GM19438 (cell line): ENCODE results near the gene ARHGAP29.

ENCODE experiments used
- ATAC-seq: cut with Tn5 transposase; IDR thresholded peaks from one replicate; pipeline ENCODE4 v1.9.1; 2021; ENCODE audit warnings: low read depth; ENCODE audit not compliant: unreplicated experiment

The ARHGAP29 gene

DNA sequence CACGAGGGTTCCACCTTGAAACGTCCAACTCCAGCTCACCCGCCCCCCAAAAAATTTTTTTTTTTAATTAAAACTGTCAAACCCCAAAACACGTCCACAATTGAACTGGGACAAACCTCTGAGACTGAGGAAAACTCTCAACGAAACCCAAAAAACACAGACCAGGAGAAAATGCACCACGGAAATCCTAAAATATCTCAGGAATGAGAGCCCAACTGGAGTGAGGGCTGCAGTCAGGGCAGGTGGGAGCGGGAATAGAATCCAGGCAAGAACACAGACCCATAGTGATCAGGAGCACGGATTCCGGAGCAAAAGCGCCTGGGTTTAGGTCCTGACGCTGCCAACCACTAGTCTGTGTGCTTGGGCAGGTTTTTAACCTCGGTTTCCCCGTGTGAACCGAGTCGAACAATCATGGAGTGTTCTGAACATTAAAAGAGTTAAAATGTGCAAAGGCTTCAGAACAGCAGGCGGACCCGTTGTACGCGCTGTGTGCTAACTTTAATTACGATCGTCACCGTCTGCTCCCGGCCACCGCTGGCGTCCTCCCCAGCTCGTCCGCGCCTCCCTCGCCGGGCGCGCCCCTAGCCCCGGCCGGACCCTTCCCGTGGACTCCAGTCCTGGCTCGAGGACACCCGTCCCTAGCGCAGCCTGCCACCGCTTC, 624 bp downstream of the ARHGAP29 start:
- peak; percentile 20 for ATAC-seq

DNA sequence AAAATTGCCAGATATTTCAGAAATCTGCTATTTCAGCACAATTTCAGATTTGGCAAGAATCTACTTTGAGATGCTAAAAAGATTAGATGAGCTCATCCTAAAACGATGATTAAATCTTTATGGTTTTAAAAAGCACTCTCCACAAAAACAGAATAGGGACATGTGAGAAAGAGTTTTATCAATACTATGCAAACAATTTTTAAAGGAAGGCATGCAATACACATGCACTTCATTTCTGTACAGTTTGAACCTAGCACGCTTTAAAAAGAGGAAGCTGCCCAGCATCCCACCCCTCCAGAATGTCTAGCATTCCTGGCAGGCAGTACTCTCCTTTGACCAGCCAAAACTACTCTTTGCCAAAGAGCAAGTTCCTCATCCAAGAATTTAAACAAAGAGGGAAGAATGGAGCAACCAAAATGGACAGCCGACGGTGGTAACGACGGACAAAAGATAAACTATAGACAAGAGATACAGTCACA, 1.3 kb downstream of the ARHGAP29 start:
- no peak for ATAC-seq

DNA sequence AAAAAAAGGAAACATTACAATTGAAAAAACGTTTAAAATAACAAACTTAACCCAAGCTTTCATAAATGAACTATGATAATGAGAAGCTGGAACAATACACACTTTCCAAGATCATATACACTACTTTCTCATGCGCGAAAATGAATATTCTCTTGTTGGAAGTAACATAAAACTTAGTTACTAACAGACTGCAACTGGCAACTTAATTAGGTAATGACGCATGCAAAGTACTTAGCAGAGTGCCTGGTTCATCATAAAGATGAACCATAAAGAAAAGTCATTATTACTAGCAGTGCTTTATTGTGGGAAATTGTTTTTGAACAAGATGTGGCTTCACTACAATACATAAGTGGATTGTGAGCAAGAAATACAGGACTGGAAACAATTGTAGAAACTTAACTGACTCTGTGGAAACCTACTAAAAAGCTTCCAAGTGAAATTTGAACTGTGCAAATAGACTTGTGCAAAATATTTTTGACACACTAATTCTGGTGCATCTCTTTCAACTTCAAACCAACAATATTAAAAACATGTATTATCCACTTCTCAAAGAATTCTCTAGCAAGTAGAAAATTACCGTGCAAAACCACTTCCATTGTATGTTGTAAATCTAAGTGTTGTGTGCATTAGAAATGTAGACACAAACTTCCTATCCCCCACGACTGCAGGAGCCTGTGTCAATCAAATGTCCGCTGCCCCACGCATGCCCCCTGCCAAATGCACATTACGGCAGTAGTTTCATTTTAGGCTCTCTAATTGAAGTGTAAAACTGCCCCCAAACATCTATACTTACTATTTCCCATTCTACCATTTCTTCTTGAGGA, 2.0 kb downstream of the ARHGAP29 start:
- no peak for ATAC-seq

DNA sequence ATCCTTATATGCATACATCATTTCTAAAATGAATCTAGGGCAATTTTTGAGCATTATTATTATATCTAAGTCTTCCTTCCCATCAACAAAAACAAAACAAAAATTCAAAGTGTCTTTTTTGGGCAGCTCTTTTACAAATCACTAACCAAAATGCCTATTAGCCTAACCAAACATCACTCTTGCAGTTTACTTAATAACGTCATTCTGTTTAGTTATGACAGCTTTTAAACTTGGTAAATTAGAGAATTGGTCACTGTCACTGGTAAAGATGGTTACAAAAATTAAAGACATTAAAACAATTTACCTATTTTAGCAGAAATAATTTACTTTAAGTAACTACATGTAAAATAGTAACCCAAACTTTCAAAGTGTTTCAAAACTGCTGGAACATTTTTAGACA, 2.8 kb downstream of the ARHGAP29 start:
- no peak for ATAC-seq

DNA sequence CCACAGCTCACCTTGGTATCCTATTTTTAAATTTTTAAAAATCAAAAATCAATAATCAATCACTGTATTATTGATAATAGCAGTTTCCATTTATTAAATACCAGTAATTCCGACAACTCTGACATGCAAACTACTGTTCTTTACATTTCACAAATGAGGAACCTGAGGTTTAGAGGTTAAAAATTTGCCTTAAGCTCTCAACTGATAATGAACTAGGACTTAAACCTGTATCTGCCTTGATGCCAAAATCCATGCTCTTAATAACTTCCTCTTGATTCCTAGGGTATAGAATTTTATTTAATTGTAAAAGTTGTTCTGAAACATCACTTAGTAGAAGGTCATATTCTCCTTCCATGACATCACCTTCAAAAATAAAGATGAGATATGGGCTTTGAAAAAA, 5.6 kb downstream of the ARHGAP29 start:
- ATAC-seq, result no peak

DNA sequence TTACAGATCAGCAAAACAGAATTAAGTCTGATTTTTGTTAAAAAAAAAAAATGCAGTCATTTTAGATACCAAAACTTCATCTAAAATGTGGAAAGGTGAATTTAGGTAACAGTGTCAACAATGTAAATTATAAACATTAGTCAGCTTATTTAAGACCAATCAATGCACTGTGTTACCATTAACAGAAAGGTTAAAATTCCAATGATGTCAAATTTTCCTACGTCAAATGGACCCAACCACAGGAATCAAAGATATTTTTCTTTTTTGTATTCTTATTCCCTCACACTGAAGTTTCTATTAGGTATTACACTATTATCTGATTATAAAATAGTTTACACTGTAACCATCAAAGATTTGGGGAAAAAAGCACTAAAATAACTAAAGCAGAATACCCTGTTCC, 6.5 kb downstream of the ARHGAP29 start:
- no peak for ATAC-seq

DNA sequence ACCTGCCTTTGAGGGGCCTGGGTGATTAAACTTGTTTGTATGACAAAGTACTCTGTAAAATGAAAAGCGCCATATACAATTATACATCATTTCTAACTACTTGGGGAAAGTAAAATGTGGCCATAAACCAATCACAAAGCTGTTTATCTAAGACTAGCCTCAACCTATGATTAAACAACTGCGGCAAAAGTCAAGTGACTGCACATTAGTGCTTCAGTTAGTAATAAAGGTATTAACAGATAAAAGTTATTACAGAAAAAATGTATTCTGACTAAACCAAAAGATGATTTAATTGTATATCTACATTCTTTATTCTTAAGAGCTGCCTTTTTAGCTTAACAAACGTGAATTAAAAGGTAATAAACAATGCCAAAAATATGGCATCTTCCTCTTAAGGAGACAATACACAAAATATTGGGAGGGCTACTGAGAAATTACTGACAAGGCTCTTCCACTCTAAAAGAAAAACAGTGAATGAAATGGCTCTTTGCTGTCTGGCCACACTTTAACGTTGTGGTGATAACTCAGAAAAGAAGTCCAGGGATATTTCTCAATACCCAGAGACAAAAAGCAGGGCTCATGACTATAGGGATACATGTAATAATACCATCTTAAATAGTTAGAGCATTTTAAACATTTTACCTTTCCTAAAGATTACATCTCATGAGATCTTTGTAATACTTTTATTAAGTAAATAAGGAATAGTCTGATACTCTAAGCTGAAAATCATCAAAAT, 8.6 kb downstream of the ARHGAP29 start:
- no peak for ATAC-seq

DNA sequence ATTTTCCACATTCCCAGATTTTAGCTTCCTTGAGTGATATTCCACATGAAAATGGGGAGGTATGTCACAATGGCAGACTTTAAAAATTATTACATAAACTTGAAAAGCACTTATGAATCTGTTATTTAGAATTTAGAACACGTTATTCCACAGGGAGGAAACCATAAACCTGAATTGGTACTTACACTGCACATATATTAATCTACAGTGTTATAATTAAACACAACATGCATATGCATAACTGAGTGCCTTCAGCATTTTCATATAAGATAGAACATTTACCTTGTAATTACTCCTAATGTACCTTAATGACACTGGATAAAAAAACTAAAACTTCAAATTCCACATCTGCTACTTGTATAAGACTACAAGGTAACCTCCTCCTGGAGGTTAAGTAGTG, 9.8 kb downstream of the ARHGAP29 start:
- ATAC-seq, result no peak

DNA sequence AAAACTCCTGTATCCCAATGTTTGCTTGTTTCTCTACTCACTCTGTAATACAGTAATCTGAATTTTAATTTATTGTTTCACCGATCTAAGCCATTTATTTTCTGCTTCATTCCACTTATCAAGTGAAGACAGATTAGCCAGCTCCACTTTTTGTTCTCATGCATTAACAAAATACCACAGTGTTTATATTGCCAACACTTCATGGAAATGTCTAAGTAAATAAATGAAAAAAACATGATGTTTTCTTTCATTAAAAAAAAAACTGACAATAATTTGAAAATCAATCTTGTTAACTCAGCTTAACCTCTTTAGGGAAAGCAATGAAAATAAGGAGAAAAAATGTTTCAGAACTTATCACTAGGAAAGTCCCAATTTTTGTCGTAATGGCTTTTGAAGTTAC, 11.5 kb downstream of the ARHGAP29 start:
- ATAC-seq, result no peak

DNA sequence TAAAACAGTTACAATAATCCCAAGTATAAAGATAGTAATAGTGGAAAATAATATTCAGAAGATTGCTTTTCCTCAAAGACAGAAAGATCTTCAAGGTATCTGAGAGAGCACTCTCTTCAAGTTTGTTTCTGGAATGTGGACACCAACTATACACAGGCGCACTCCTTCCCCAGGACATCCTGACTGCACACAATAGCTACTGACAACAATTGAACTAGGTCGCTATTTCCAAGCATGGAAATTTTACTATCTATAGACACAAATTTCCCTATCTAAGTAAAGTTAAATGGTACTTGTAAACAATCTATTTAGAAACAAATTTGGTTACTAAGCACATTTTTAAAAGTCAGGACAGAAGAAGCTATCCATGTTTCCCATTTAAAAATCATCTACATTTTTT, 19.1 kb downstream of the ARHGAP29 start:
- ATAC-seq, result no peak

DNA sequence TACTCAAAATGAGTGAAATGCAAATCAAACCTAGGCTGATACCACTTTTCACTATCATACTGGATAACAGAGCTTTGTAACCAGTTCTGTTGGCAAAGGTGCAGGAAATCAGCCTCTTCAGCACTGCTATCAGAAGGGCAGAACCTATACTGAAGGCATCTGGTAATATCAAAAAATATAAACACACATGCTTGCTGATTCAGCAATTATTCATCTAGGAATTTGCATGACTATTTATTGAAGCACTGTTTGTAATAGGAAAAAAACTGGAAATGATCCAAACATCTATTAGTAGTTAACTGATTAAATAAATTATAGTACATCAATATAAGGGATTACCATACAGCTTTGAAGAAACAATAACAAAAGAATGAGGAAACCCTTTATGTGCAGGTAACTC, 21.4 kb downstream of the ARHGAP29 start:
- ATAC-seq, result no peak

DNA sequence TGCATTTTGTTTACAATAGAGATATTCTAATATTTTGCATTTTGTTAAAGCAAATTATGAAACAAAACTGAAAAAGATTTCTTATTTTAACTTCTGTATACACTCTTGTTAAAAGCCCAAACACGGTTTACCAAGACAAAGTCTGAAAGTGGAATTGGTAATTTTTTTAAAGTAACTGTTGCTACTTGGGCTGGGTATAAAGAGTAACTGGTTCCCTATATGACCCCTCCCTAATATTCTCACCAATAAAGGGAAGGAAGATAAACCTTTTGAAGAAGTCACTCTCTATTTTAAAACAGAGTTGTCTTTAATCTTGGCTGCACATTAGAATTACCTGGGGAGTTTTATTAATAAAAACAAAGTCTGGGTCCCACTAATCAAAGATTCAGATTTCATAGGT, 27.4 kb downstream of the ARHGAP29 start:
- no peak for ATAC-seq

DNA sequence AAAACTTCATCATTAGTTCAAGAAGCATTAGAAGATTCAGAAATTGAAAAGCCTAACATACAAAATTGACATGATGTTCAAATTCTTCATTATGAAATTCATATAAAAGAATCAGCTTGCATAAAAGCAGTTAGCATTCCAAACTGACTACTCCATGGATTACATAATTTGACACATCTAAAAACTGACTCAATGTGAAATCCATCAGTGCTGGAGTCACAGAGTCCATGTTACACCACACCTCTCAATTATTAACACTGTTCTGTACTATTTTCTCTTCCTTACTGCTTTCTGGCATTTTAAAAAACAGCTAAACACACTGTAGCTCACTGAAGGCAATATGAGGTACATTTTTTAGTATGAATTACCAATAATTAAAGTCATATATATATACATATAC, 28.0 kb downstream of the ARHGAP29 start:
- ATAC-seq, result no peak

DNA sequence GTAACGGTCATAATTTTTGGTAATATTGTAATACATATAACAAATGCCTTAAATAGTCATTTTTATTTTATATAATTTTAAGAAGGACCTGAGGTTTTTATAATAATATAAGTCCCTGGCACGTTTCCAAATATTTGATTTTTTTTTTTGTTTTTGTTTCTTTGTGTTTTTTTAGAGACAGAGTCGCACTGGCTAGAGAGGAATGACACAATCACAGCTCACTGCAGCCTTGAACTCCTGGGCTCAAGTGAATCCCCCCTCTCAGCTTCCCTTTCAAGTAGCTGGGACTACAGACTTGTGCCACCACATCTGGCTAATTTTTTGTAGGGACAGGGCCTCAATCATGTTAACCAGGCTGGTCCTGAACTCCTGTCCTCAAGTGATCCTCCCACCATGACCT, 29.7 kb downstream of the ARHGAP29 start:
- no peak for ATAC-seq

DNA sequence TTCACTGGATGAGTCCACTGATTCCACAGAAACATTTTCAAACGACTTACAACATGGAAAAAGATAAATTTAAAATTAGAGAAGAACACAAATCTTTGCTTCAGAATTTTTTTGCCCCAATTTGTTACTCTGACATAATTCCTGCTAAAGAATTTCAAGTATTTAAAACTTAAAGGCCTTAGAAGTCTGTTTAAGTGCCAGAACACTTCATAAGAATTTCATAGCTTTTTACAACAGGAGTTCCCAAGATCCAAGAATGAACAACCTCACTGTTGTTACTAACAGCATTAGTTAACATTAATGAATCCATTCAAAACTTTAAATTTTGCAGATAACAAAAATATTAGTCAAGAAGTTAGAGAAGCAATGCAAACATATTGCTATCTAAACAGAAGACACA, 31.7 kb downstream of the ARHGAP29 start:
- ATAC-seq, result no peak

DNA sequence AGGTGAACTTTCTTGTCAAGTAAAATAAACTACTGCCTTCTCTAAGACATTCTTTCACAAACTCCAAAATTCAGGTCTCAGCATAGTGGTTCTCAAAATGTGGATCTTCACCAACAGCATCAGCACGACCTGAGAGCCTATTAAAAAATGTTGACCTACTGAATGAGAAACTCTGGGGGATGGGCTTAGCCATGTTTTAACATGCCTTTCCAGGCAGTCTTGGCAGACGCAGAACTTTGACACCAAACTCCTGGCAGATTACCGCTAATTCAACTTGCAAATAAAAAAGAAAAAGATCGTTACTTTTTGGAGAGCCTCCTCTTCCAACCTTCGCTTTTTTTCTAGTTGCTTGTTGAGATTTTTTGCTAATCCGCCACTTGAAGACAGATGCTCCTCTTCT, 35.1 kb downstream of the ARHGAP29 start:
- no peak for ATAC-seq

DNA sequence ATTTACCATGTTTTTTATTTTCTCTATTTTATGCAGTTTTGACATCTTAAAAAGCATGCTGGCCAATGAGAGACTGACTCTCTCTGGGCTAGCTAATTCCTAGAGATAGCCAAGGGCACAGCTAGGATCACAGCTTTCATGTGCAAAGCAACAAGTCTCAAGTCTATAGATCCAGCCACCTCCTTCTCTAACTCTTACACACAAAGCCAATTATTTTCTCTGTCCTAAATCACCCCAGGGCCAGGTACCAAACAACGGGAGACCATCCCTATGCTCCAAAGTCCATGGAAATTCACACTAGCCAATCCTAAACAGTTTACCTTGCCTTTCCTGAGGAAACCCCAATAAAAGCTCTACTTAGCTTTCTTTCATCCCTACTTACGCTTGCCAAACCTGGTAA, 38.0 kb downstream of the ARHGAP29 start:
- ATAC-seq, result no peak

DNA sequence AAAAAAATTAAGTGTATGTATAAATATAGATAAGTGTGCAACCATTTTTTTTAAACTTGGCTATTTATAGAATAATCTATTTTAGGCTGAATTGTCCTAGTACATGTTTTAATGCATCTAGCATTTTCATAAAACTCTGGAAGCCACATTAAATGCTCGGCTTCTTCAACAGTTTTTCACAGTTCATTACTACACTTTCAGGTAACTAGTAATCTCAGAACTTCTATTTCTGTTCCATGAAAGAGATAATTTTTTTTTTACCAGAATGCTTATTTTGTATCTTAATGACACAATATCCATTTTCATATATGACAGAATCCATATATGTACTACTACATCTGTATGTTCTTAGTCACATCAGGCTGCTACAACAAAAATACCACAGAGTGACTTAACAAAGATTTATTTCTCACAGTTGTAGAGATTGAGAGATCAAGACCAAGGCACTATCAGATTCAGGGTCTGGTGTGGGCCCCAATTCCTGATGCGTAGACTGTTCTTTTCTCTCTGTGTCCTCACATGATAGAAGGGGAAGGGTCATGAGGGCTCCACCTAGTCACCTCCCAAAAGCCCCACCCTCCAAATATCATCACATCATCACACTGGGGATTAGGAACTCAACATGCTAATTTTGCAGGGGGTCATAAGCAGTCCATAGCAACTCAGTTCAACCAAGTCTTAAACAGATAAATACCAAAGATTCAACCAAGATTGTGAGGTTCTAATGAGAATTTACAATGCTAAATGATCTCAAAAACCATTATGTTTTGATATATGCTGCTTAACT, 43.1 kb downstream of the ARHGAP29 start:
- no peak for ATAC-seq

DNA sequence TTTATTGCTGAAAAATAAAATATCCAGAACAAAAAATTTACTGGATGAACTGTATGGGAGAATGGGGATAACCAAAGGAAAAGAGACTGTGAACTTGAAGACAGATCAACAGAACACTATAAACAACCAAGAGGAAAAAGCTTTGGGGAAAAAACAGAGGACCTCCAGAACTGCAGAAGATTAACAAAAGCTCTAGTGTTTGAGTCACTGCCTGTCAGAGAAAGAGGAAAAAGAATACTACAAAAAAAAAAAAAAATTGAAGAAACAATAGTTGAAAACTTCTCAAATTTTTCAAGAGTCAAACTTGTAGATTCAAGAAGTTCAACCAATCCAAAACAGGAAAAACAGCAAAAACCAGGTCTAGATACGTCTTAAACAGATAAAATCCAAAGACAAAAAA, 44.3 kb downstream of the ARHGAP29 start:
- no peak for ATAC-seq

DNA sequence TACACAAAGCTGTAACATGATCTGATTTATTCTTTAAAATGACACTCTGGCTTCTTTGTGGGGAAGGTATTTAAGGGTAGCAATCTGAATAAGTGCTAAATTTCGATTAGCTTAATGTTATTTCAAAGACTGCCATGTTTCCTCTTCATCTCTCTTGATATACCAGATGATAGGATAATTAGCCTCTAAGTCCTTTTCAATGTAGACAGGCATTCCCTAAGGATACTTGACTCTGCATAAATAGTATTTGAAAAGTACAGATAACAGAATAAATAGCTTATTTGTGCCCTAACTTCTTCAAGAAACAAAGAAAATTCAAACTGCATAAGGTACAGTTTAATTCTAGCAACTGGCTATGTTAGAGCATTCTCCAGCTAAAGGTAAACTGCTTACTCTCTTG, 46.2 kb downstream of the ARHGAP29 start:
- no peak for ATAC-seq

DNA sequence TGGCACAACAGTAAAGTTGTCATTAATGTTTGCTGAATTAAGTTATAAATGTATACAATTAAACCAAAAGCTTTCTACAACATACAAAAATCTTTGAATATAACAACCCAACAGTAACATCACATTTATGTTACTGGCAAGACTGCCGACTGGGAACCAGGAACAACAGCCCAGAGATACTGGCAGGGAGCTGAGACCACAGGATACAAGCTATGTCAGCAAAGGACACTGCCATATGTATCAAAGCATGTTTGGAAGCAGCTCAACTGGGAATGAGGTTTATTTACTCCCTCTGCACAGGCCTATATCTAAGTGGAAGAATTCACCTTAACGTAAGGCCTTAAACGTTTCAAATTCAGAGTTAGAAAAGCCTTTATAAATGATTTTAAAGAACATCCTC, 50.4 kb downstream of the ARHGAP29 start:
- no peak for ATAC-seq
